Uterus (tissue), 2 donors: ENCODE results near the gene CRABP2.

Experiments used
- CTCF ChIP-seq, 4 experiments: fragments of 200-600 bp in 2 of 4; fragments of 450-650 bp in 2 of 4; sonication (generic) in 2 of 4; IDR thresholded peaks; one replicate each; pipeline ENCODE4 v1.5.1; 2016 to 2019; ENCODE audit warnings: antibody characterized with exemption in 4 of 4, mild to moderate bottlenecking in 2 of 4, moderate library complexity in 1 of 4
- POLR2A ChIP-seq, 2 donors: fragments of 450-650 bp; IDR thresholded peaks; one replicate each; pipeline ENCODE4 v1.6.1; 2016; ENCODE audit warnings: antibody characterized with exemption in 2 of 2, mild to moderate bottlenecking in 1 of 2, moderate library complexity in 1 of 2

- TF ChIP-seq POLR2A (IDR thresholded peaks at IDR 0.05) (no peak), CTCF (IDR thresholded peaks at IDR 0.05) (no peak)
These were observed 50.7 kb downstream of the CRABP2 start for GRCh38 chr1:156654700-156655099.
